Central memory CD4-positive, alpha-beta T cell (primary cell): Measurements from ENCODE around the gene C5orf58.

ENCODE experiments used
- DNase-seq: peaks from one replicate; pipeline ENCODE4 v3.0.0; 2022

The C5orf58 gene

GRCh38 chr5:170261528-170262043, 28.8 kb downstream of the C5orf58 start:
- DNase-seq: no peak

- DNase-seq: peak; percentile 83
These were observed 29.6 kb downstream of the C5orf58 start for GRCh38 chr5:170262061-170263045.

DNA sequence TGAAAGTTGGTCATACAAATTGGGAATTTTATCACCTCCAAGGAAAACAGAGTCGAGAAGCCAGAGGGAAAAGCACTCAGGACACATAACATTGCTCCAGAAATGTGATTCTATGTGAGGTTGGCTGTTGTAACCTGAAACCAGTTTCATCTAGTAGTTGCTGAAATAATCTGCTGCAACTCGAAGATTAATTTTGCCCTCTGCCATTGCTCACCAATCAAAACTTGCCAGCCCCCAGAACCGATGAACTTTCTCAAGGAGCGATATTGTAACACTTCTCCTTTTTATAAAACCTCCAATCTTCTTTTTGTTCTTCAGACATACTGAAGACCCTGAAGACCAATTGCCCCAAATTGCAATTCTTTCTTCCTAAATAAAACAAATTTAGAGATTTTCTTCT, 31.1 kb downstream of the C5orf58 start:
- DNase-seq: no peak

DNA sequence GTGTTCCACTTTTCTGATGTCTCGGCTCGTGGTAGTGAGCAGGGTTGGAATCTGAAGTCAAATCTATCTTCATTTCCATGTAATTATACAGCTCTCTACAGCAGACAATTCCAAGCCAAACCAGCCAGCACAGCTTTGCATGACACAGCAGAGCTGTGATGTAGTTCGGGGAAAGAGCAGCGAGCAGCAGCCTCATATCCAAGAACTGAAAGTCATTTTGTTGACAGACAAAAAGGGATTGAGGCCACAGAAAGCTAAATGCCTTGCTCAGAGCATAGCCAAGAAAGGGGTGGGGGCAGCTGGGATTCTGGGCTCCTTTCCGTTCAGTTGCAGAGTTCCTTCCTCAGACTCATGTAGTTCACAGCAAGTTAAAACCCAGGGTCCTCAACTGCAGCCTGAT, 32.7 kb downstream of the C5orf58 start:
- DNase-seq: no peak

GRCh38 chr5:170266570-170267381, 34.0 kb downstream of the C5orf58 start:
- peak; percentile 36 for DNase-seq

GRCh38 chr5:170267431-170268152, 34.8 kb downstream of the C5orf58 start:
- peak; percentile 79 for DNase-seq

GRCh38 chr5:170268153-170268689, 35.4 kb downstream of the C5orf58 start:
- no peak for DNase-seq

DNA sequence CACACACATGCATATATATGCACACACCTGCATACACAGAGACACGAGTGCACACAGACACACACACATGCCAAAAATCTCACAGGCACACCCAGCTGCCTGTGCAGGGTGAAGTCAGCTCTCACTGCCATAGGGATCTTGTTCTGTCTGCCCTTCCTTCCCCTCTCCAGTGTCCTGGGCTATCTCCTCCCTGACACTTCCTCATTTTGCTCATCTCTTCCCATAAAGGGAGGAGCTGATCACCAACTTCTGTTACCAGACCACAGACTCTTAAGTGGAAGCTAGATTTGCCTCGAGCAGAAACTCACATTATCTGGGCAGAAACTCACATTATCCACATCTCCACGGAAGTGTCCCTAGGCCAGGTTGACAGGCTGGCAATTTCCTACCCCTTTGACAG, 36.1 kb downstream of the C5orf58 start:
- no peak for DNase-seq

DNA sequence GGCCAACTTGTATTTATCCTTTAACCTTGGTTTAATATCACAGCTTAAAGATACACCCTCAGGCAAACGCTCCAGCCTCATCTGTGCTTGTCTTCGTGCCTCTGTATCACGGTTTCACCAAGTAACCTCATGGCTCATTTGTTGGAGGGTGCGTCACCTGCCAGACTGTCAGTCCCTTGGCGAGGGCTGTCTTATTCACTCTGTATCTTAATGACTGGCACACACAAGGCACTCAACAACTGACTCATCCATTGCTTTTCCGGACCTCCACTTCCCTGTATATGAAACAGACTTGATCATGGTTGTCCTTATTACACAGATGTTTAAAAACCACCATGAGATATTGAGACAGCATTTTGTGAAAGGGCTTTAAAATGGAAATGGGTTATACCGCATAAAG, 36.8 kb downstream of the C5orf58 start:
- DNase-seq: no peak

GRCh38 chr5:170270293-170271069, 37.7 kb downstream of the C5orf58 start:
- no peak for DNase-seq

- peak; percentile 60 for DNase-seq
These were observed 41.4 kb downstream of the C5orf58 start for GRCh38 chr5:170273968-170274710.

GRCh38 chr5:170275376-170275994, 42.7 kb downstream of the C5orf58 start:
- DNase-seq: peak; percentile 74

DNA sequence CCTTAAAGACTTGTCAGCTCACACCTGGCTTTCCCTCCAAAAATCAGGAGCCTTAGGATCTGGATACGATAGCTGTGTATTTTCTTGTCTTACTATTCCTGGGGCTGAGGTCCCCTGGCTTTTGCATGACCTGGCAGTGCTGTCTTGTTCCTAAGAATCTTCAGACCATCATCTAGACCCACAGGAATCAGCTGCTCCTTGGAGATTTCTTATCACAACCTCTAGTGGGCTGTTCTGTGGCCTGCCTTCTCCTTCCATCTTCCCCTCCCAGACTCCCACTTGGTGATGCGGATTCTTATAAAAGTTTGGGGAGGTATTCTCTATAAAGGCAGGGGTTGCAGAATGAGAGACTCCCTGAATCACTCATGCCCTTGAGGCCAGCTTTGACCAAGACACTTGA, 43.4 kb downstream of the C5orf58 start:
- no peak for DNase-seq

GRCh38 chr5:170277867-170278281, 45.1 kb downstream of the C5orf58 start:
- DNase-seq: no peak

DNA sequence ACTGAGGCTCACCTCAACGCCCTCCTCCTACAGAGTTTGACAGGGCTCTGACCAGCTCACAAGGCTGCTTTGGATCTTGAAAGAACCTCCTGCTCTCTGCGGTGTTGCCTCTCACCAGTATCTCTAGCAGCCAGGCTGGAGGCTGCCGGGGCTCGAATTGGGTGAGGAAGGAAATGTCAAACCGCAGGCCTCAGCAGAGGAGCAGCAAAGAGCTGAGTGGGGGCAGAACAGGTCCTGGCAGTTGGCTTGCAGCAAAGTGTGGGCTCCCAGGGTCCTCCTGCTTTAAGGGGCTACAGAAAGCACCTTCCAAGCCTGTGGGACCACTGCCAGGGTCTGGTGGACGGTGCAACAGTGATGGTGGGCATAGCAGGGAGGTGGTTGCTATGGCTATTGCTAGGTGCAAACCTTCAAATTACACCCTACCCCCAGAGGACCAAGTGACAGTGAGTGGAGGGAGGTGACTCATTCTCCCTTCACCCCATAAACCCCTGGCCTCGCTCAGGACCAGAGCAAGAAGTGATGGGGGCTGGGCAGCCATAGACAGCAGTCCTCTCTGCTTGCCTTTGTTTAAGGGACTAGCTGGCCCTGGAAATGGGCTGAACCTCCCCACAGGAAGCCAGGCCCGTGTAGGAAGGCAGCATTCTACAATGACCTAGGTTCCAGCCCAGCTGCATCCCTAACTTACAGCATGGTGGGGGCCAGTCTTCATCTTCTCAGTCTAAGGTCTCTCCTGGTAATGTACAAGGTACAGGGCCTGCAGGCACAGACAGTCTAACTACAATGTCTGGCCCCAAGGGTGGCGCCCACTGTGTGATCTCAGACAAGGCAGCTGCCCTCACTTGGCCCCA, 46.0 kb downstream of the C5orf58 start:
- peak; percentile 94 for DNase-seq

GRCh38 chr5:170279459-170279817, 46.7 kb downstream of the C5orf58 start:
- DNase-seq: no peak

DNA sequence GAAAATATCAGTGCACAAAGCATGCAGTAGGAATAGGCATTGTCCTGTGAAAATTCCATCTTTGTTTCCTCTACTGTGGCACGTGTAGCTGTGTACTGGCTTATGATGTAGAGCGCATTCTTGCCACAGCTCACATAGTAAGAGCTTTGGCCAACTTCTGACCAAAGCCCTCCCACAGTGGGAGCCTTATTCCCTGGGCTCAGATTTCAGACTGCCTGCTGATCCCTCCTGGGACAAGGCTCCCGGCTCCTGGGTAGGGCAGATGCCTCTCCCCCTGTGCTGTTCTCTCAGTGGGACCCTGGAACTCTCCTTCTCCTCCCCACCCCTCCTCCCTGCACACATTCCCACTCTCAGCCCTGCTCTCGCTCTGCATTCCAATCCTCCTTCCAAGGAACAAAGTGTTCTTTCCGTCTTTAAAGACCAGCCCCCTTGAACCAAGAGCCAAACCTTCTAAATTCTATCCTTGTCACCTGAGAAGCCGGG, 47.3 kb downstream of the C5orf58 start:
- no peak for DNase-seq

DNA sequence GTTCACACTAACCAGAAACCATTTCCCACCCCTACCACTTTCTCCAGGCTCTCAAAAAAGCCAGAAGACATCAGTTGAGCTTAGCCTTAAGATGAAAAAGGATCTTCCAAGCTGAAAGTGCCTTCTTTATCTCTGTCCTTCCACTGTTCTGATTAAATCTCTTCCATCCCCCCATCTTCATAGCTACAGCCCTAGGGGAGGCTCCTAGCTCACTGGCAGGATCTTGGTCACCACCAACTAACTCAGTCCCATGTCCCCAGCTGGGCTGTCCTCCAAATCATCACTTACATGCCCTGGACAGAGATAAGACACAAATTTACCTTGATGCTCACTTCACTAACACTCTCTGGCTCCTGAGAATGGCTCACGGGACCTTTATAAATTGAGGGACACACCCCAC, 50.5 kb downstream of the C5orf58 start:
- no peak for DNase-seq

DNA sequence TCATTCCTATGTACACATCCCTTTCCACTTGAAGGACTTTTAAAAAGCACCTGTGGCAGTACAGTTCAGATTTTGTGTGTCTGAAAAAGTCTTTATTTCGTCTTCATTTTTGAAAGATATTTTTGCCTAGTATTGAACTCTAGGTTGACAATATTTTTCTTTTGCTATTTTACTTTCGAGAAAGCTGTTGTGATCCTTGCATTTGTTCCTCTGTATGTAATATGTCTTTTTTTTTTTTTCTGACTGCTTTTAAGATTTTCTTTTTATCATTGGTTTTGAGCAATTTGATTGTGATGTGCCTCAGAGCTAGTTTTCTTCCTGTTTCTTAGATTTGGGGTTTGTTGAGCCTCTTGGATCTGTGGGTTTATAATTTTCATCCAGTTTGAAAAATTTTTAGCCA, 51.4 kb downstream of the C5orf58 start:
- no peak for DNase-seq
